IMR-90 (cell line): ENCODE results near the gene TMEM145.

ENCODE experiments used
- CEBPB ChIP-seq: IDR thresholded peaks from 2 replicates; pipeline ENCODE4 v1.6.1; 2012; ENCODE audit warnings: low read depth, low read length, improper control_type of control experiment
- CTCF ChIP-seq: conservative IDR thresholded peaks from 2 replicates; pipeline ENCODE4 v1.5.1; 2012; ENCODE audit warnings: mild to moderate bottlenecking, low read depth, low read length, improper control_type of control experiment
- ELK1 ChIP-seq: fragments of 150-350 bp; IDR thresholded peaks from 2 replicates; pipeline ENCODE4 v1.6.1; 2016; ENCODE audit warnings: low read depth, mild to moderate bottlenecking, low read length, moderate library complexity, borderline replicate concordance
- FOS ChIP-seq: fragments of 150-350 bp; IDR thresholded peaks from 2 replicates; pipeline ENCODE4 v1.6.1; 2016; ENCODE audit warnings: low read depth, low read length
- MXI1 ChIP-seq: IDR thresholded peaks from 2 replicates; pipeline ENCODE4 v1.6.1; 2012; ENCODE audit warnings: low read depth, mild to moderate bottlenecking, low read length, moderate library complexity, borderline replicate concordance
- POLR2A ChIP-seq: IDR thresholded peaks from 2 replicates; pipeline ENCODE4 v1.6.1; 2012; ENCODE audit warnings: mild to moderate bottlenecking, low read depth, low read length
- RAD21 ChIP-seq: IDR thresholded peaks from 2 replicates; pipeline ENCODE4 v1.6.1; 2012; ENCODE audit warnings: low read length, improper control_type of control experiment
- RCOR1 ChIP-seq: IDR thresholded peaks from 2 replicates; pipeline ENCODE4 v1.6.1; 2012; ENCODE audit warnings: mild to moderate bottlenecking, low read length, improper control_type of control experiment; ENCODE audit not compliant: insufficient replicate concordance
- RFX5 ChIP-seq: IDR thresholded peaks from 2 replicates; pipeline ENCODE4 v1.8.0; 2012; ENCODE audit warnings: low read depth, mild to moderate bottlenecking, low read length, moderate library complexity
- SMC3 ChIP-seq: fragments of 150-350 bp; IDR thresholded peaks from 2 replicates; pipeline ENCODE4 v1.6.1; 2016; ENCODE audit warnings: low read depth, mild to moderate bottlenecking, antibody characterized with exemption, low read length, moderate library complexity
- USF2 ChIP-seq: fragments of 150-350 bp; IDR thresholded peaks from 2 replicates; pipeline ENCODE4 v1.6.1; 2017; ENCODE audit warnings: mild to moderate bottlenecking, antibody characterized with exemption, low read length, low read depth

DNA sequence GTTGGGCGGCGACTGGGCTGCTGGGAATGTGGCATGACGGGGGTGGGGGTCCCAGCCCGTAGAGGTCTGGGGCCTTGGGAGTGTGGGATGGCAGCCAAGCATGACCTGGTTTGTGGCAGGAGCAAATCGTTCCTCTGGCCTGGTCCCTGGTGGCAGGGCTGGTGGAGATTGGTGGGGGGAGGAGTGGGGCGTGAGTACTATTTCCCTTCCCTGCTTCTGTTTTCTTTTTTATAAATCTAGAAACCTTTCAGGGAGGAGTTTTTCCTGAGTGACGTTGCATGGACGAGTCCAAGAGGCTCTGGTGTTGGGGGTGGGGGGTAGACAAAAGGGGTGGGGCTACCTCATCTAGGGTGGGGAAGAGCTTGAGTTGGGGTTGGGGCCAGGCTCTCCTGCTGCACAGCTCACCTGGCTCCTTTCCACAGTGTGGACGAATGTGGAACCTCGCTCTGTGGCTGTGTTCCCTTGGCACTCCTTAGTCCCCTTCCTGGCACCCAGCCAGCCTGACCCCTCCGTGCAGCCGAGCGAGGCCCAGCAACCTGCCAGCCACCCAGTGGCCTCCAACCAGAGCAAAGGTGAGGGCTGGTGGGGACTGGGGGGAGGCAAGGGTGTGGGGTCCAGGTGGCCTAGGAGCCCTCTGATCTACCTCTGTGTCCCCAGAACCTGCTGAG lies 26.6 kb upstream of the TMEM145 start:
- no peak for TF ChIP-seq CTCF
- TF ChIP-seq MXI1 = no peak
- no peak for TF ChIP-seq CEBPB
- TF ChIP-seq ELK1 = no peak
- TF ChIP-seq FOS = no peak
- TF ChIP-seq POLR2A = no peak
- no peak for TF ChIP-seq RAD21
- TF ChIP-seq USF2 = no peak
- no peak for TF ChIP-seq RCOR1
- TF ChIP-seq SMC3 = no peak
- TF ChIP-seq RFX5 = no peak
